Spleen (tissue), 11 donors: ENCODE data around the gene CRYAA. TPM values are rescaled to one million over a fixed set of nuclear protein-coding genes. Genes with fewer than 3 reads are reported as not detected.

Experiments used
- DNase-seq: peaks from one replicate; pipeline ENCODE4 v3.0.0-alpha.2; 2020
- H3K27ac ChIP-seq, 8 donors: fragments of 200-600 bp; sonication (generic) in 7 of 8; 1 replicate in 4 of 8; 2 replicates in 4 of 8; pipeline versions ENCODE4 v1.5.0 to v1.8.0; 2016 to 2021; ENCODE audit warnings: inconsistent platforms in 4 of 8, mild to moderate bottlenecking in 4 of 8, moderate library complexity in 1 of 8
- H3K27me3 ChIP-seq, 7 donors: fragments of 200-600 bp; sonication (generic) in 6 of 7; replicated peaks in 1 of 7; 1 replicate in 4 of 7; 2 replicates in 3 of 7; pipeline versions ENCODE4 v1.5.0 to v1.8.0; 2016 to 2021; ENCODE audit warnings: inconsistent platforms in 3 of 7, mild to moderate bottlenecking in 1 of 7
- H3K36me3 ChIP-seq, 6 donors: fragments of 200-600 bp; sonication (generic) in 5 of 6; 1 replicate in 4 of 6; 2 replicates in 2 of 6; pipeline versions ENCODE4 v1.5.0 to v1.8.0; 2016 to 2021; ENCODE audit warnings: inconsistent platforms in 2 of 6
- H3K4me1 ChIP-seq, 6 donors: fragments of 200-600 bp; sonication (generic) in 5 of 6; 1 replicate in 3 of 6; 2 replicates in 3 of 6; pipeline versions ENCODE4 v1.5.0 to v1.8.0; 2016 to 2021; ENCODE audit warnings: inconsistent platforms in 3 of 6
- H3K4me3 ChIP-seq, 8 donors: fragments of 200-600 bp; sonication (generic) in 7 of 8; 1 replicate in 4 of 8; 2 replicates in 4 of 8; pipeline versions ENCODE4 v1.5.0 to v1.8.0; 2016 to 2021; ENCODE audit warnings: inconsistent platforms in 4 of 8, mild to moderate bottlenecking in 4 of 8, moderate library complexity in 2 of 8
- H3K9me3 ChIP-seq, 8 donors: fragments of 200-600 bp; sonication (generic) in 7 of 8; 1 replicate in 4 of 8; 2 replicates in 4 of 8; pipeline versions ENCODE4 v1.5.0 to v1.8.0; 2016 to 2021; ENCODE audit warnings: inconsistent platforms in 4 of 8
- CTCF ChIP-seq, 11 experiments: fragments of 200-600 bp in 7 of 11; fragments of 450-650 bp in 4 of 11; sonication (generic) in 4 of 11; IDR thresholded peaks in 8 of 11; conservative IDR thresholded peaks in 3 of 11; 1 replicate in 7 of 11; 2 replicates in 4 of 11; pipeline versions ENCODE4 v1.4.0 to v1.8.0; 2016 to 2021; ENCODE audit warnings: antibody characterized with exemption in 11 of 11, inconsistent platforms in 4 of 11, mild to moderate bottlenecking in 1 of 11
- POLR2A ChIP-seq, 3 donors: fragments of 450-650 bp; IDR thresholded peaks; one replicate each; pipeline ENCODE4 v1.5.1; 2017; ENCODE audit warnings: antibody characterized with exemption in 3 of 3, mild to moderate bottlenecking in 1 of 3
- POLR2AphosphoS5 ChIP-seq, 3 donors: sonication (generic); formaldehyde crosslinking; IDR thresholded peaks; one replicate each; pipeline ENCODE4 v1.5.1; 2017; ENCODE audit warnings: antibody characterized with exemption in 3 of 3
- WGBS, 5 donors: extraction: QIAGEN DNeasy Blood & Tissue Kit in 3 of 5; methylation state at CpG; one replicate each; pipeline versions ENCODE4 v1.1.5 to v1.1.7; 2013 to 2018; 5-methylcytosine and 5-hydroxymethylcytosine counted together
- intact Hi-C: fragments of 100-400 bp; cut with DNase I; formaldehyde crosslinking; loops from one replicate; pipeline ENCODE4 v1.15.0; 2023; ENCODE audit warnings: low total_unique reads
- polyA plus RNA-seq, 3 donors: library from polyadenylated mRNA; stranded (reverse); fragments of 200-250 nt; gene quantifications; one replicate each; pipeline ENCODE4 v1.2.1, GENCODE V29; 2013
- total RNA-seq, 7 donors: library from RNA; depleted of rRNA in 3 of 7; stranded (reverse); fragments of >200 nt in 3 of 7; fragmentation: NEBNext Ultra II Directional in 4 of 7; extraction: Animal tissue kit (Norgen Biotek cat#: 25700) in 4 of 7; gene quantifications; one replicate each; pipeline versions ENCODE4 v1.1.0 to v1.2.1, GENCODE V29; 2016 to 2021
- donor health status: healthy with polysubstance abuse.
- donor health status: DM: no; HTN: no; CAD: no; lungs with moderate emphysema.
- donor health status: DM: no; HTN: no; CAD: no.
- donor health status: Bipolar disorder and iron deficiency.
- donor health status: healthy.
- donor health status: DM: no; HTN: no; CAD: no.
- donor health status: DM: yes; HTN: yes; CAD: no.

Gene CRYAA
- total and polyA plus RNA-seq, 10 donors = not detected

- intact Hi-C loops = no loop called here
- peaks cover 0 to 37% (median 28%) of the 10 kb centered on the region in 6 donors for H3K4me1 ChIP-seq
Measured at GRCh38 chr21:43191521-43191920, 22.7 kb downstream of the CRYAA start.

GRCh38 chr21:43191971-43192370, 23.2 kb downstream of the CRYAA start:
- TF ChIP-seq POLR2AphosphoS5 (IDR thresholded peaks at IDR 0.05) (no peak), CTCF (IDR thresholded peaks at IDR 0.05 in 8 of 11, conservative IDR thresholded peaks at IDR 0.05 in 3 of 11) (no peak), POLR2A (IDR thresholded peaks at IDR 0.05) (no peak)
- Histone ChIP-seq H3K4me1 (peaks cover 0 to 37% (median 28%) of the 10 kb centered on the region in 6 donors), H3K27me3 (peaks cover 0 to 29% (median 0%) of the 10 kb centered on the region in 7 donors), H3K4me3 (no peak overlapping the region), H3K9me3 (no peaks in the 10 kb centered on the region), H3K36me3 (no peaks in the 10 kb centered on the region), H3K27ac (no peak overlapping the region)
- intact Hi-C loops = no loop called here
- WGBS, 5 donors = 81 to 97% (median 91%) methylated on average over 6 to 7 of the region's 7 CpGs
- no peak for DNase-seq

More at GRCh38 chr21:43191521-43191920, 22.7 kb downstream of the CRYAA start:
- DNase-seq = peak; percentile 44
- TF ChIP-seq CTCF (IDR thresholded peaks at IDR 0.05 in 8 of 11, conservative IDR thresholded peaks at IDR 0.05 in 3 of 11) = no peak
- no peak for TF ChIP-seq POLR2AphosphoS5 (IDR thresholded peaks at IDR 0.05)
- TF ChIP-seq POLR2A (IDR thresholded peaks at IDR 0.05) = no peak
- peaks cover 0 to 29% (median 0%) of the 10 kb centered on the region in 7 donors for H3K27me3 ChIP-seq
- no peaks in the 10 kb centered on the region for H3K9me3 ChIP-seq
- 73 to 83% (median 76%) methylated on average over 10 of the region's 10 CpGs for WGBS, 5 donors
- H3K4me3 ChIP-seq = no peak overlapping the region
- H3K27ac ChIP-seq = no peak overlapping the region
- no peaks in the 10 kb centered on the region for H3K36me3 ChIP-seq

- no peaks in the 10 kb centered on the region for H3K36me3 ChIP-seq
- 78 to 82% (median 79%) methylated on average over 7 to 8 of the region's 8 CpGs for WGBS, 5 donors
Measured at GRCh38 chr21:43192501-43193081, 23.8 kb downstream of the CRYAA start.

More at GRCh38 chr21:43192501-43193081, 23.8 kb downstream of the CRYAA start:
- peak; percentile 53 for DNase-seq
- peaks cover 0 to 29% (median 0%) of the 10 kb centered on the region in 7 donors for H3K27me3 ChIP-seq
- no peak overlapping the region for H3K4me3 ChIP-seq
- no peak overlapping the region for H3K27ac ChIP-seq
- intact Hi-C loops = no loop called here
- no peak for TF ChIP-seq POLR2AphosphoS5 (IDR thresholded peaks at IDR 0.05)
- no peak for TF ChIP-seq CTCF (IDR thresholded peaks at IDR 0.05 in 8 of 11, conservative IDR thresholded peaks at IDR 0.05 in 3 of 11)
- TF ChIP-seq POLR2A (IDR thresholded peaks at IDR 0.05) = no peak
- H3K9me3 ChIP-seq = peaks cover 0 to 2% (median under 1%) of the 10 kb centered on the region in 8 donors
- peaks cover 0 to 37% (median 28%) of the 10 kb centered on the region in 6 donors for H3K4me1 ChIP-seq
